ENCODE data around the gene CTSA.

The CTSA gene

GRCh38 chr20:45890985-45891983, at the start of gene CTSA, which contains the start of gene NEURL2:
Gene CTSA (plus strand): TSS chr20:45891335. CDS start chr20:45891569, 234 bp downstream.
Gene NEURL2 (minus strand): TSS chr20:45891208. CDS start chr20:45890991, 217 bp downstream.
- DNase-seq, result peak; percentile 96

GRCh38 chr20:45841407-45842129, 49.6 kb upstream of the CTSA start:
- DNase-seq, result no peak

- no peak for DNase-seq
Measured at GRCh38 chr20:45842169-45842812, 48.8 kb upstream of the CTSA start.

GRCh38 chr20:45843506-45843905, 47.6 kb upstream of the CTSA start:
- DNase-seq, result no peak

GRCh38 chr20:45845452-45845851, 45.7 kb upstream of the CTSA start:
- no peak for DNase-seq

GRCh38 chr20:45848421-45848820, 42.7 kb upstream of the CTSA start:
- DNase-seq, result no peak

- no peak for DNase-seq
Measured at GRCh38 chr20:45848969-45849582, 42.1 kb upstream of the CTSA start.

GRCh38 chr20:45850238-45850637, 40.9 kb upstream of the CTSA start:
- no peak for DNase-seq

GRCh38 chr20:45850926-45851325, 40.2 kb upstream of the CTSA start:
- DNase-seq, result no peak

GRCh38 chr20:45851501-45851900, 39.6 kb upstream of the CTSA start:
- no peak for DNase-seq

- no peak for DNase-seq
Measured at GRCh38 chr20:45852326-45852725, 38.8 kb upstream of the CTSA start.

GRCh38 chr20:45853484-45853883, 37.7 kb upstream of the CTSA start:
- DNase-seq, result no peak

GRCh38 chr20:45857114-45857881, 33.8 kb upstream of the CTSA start, which contains the start of the genes ACOT8 and ZSWIM3:
Gene ACOT8 (minus strand): TSS chr20:45857392. CDS start chr20:45857315, 77 bp downstream.
Gene ZSWIM3 (plus strand): TSS chr20:45857614. CDS start chr20:45857826, 212 bp downstream.
- peak; percentile 94 for DNase-seq

- no peak for DNase-seq
Measured at GRCh38 chr20:45857882-45858216, 33.3 kb upstream of the CTSA start.

GRCh38 chr20:45859916-45860315, 31.2 kb upstream of the CTSA start:
- DNase-seq, result no peak

- no peak for DNase-seq
Measured at GRCh38 chr20:45860560-45861220, 30.4 kb upstream of the CTSA start.

- DNase-seq, result no peak
Measured at GRCh38 chr20:45861221-45862075, 29.7 kb upstream of the CTSA start.

- DNase-seq, result no peak
Measured at GRCh38 chr20:45863543-45864470, 27.3 kb upstream of the CTSA start.

- DNase-seq, result no peak
Measured at GRCh38 chr20:45866454-45866853, 24.7 kb upstream of the CTSA start.

Measured in right forelimb (tissue), 1 donor.